Left kidney (tissue), 2 donors: Measurements from ENCODE around the gene UPF2. TPM values are rescaled to one million over a fixed set of nuclear protein-coding genes. Genes with fewer than 3 reads are reported as not detected.
"Not testable (repeated sequence)": the region's sequence is repeated elsewhere in the genome, so short reads cannot be mapped to it uniquely, and the experiment has no call there.

Experiments used
- DNase-seq: peaks from one replicate; pipeline ENCODE4 v3.0.0-alpha.2; 2013
- polyA plus RNA-seq: library from polyadenylated mRNA; unstranded; fragments of 120-200 nt; gene quantifications from one replicate; pipeline ENCODE4 v1.2.1, GENCODE V29; 2013; ENCODE audit not compliant: insufficient read length

UPF2 gene
- polyA plus RNA-seq, 1 donor: 42.8 TPM

GRCh38 chr10:11908991-11909390 lies 133.6 kb downstream of the UPF2 start:
- DNase-seq: no peak

GRCh38 chr10:11908536-11908935 lies 134.1 kb downstream of the UPF2 start:
- DNase-seq: no peak

DNA sequence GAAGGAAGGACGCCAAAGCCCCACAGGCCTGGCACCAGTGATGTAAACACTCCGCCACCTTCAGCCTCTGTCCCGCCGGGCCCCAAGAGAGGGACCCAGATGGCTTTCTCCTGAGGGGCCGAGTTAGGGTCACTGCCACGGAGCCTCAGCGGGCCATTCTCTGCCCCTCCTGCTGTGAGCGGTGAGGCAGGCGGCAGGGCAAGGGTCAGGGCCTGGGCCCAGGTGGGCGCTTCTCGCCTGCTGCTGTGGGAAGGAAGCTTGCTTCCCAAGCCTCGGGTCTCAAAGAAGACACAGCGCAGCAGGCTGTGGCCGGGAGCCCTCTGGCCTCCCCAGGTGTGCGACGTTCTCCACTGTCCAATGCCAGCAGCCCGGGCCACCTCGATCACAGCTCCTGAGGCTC lies 134.7 kb downstream of the UPF2 start:
- no peak for DNase-seq

DNA sequence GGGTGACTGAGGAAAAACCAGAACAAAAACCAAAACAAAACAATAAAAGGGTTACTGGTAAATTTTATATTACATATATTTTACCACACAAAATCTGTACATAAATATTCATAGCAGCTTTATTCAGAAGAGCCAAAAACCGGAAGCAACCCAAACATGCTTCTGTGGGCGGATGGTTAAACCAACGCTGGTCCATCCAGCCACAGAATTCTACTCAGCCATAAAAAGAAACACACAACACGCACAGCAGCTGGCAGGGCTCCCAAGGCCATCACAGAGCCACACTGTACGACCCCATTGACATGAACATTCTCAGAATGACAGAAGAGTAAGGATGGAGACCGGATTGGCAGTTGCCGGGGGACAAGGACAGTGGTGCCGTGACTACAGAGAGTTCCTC lies 135.9 kb downstream of the UPF2 start:
- DNase-seq: no peak

- no peak for DNase-seq
Observed at GRCh38 chr10:11902646-11903045, 140.0 kb downstream of the UPF2 start.

DNA sequence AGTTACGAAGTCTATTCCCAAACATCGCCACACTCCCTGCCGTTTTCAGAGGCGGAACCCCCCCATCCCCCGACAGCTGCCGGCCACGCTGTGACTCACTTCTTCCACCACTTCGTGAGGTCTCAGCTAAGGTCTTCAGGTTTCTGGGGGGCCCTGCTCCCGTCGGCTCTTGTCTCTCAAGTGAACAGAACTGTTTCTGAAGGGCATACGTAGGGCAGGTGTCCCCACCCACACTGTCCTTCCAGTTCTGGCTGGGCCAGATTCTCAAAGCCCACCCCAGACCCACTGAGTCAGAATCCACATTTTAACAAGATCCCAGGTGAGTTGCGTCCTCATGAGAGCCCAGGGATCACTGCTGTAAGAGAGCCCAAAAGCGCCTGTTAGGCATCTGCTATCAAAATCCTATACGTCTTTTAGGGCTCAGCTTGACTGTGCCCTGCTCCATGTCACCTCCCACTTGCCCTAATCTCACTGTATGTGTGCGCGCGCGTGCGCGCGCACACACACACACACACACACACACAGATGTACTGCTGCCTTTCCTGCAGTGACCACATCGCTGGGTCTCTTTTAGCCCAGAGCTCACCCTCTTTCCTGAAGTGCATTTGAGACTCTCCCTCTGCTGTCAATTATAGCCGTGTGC lies 140.7 kb downstream of the UPF2 start:
- DNase-seq: no peak

- no peak for DNase-seq
Observed at GRCh38 chr10:11901454-11901832, 141.2 kb downstream of the UPF2 start.

GRCh38 chr10:11901036-11901301 lies 141.6 kb downstream of the UPF2 start:
- no peak for DNase-seq

DNA sequence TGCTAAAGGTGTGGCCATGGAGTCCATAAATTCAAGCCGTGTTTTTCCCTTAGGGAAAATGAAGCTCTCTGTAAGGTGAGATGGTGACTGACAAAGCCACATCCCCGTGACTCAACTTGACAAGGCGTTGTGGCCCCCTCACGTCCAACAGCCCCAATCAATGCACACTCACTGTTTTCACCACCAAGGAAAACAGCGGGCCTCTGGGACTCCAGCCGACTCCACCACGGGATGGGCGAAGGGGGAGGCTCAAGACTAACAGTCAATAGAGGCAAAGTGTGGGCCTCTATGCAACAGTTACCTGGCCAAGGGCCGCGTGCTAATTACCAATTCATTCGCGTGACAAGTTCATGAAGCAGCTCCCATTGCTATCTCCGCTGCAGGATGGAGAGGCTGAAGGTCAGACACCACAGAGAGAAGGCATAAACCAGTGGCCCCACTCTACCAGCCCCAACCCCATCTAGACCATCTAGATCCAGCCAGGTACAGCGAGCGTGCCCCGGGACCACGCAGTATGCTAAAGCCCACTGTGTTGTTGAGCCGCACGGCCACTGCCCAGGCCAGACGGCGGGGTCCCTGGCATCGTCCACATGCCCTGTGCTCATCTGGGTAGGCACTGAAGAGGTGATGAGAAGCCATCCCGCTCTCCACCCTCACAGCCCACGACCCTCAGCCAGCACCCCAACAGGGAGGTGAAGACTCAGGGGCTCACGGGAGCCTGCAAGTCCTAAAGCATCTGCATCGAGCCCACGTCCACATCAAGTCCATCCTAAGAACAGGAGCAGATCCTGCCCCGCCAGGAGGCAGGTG lies 143.3 kb downstream of the UPF2 start:
- no peak for DNase-seq

DNA sequence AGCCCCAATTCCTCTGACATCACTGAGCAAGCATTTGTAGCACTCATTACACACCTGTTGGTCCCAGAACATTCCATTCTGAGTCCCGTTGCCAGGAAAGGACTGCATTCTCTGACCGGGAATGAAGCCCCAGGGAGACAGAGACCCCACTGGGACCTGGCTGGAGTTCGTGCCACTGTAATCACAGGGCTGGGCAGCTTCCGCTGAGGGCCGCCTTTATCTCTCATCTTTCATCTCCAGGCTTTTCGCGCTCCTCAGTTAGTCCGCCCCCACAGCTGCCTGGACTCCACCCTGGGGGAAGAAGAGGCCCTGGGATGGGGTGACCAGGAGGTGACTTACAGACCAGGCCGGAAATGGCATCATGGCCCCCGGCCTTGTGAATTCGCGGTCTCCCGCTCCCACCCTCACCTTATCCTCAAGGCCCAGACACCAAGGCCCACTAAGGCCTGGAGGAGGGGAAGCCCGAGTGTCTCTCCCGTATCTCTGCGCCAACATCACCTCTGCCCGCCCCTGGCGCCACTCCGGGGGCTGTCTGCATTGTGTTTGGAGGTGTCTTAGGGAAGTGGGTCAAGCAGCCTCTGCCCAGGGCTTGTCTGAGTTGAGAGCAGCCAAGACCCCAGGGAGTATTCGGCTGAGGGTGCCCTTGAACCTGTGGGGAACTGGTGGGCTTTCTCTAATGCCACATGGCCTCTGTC lies 144.1 kb downstream of the UPF2 start:
- DNase-seq: no peak

GRCh38 chr10:11898033-11898371 lies 144.6 kb downstream of the UPF2 start:
- no peak for DNase-seq

GRCh38 chr10:11896549-11897200 lies 145.9 kb downstream of the UPF2 start:
- DNase-seq: no peak

DNA sequence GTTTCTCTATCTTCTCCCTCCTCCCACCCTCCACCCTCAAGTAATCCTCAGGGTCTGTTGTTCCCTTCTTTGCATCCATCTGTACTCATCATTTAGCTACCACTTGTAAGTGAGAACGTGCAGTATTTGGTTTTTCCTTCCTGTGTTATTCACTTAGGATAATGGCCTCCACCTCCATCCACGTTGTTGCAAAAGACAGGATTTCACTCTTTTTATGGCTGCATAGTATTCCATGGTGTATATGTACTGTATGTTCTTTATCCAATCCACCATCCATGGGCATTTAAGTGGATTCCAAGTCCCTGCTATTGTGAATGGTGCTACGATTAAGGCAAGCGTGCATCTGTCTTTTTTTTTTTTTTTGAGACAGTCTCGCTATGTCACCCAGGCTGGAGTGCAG lies 147.0 kb downstream of the UPF2 start:
- no peak for DNase-seq

DNA sequence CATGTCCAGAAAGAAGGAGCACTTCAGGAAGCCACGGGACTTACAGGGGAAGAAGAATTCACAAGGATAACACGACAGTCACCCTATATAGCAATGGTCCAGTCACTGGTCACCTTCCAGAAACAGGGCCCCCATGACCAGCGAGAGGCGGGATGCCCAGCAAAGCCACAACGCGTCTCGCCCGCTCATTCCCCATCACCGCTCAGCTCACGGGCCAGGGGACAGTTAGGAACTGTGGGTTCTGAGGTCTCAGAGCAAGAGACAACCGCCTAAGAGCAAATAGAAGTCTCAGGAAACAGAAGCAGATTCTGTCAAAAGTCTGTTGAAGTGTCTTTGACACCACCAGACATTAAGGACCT lies 147.5 kb downstream of the UPF2 start:
- no peak for DNase-seq

DNA sequence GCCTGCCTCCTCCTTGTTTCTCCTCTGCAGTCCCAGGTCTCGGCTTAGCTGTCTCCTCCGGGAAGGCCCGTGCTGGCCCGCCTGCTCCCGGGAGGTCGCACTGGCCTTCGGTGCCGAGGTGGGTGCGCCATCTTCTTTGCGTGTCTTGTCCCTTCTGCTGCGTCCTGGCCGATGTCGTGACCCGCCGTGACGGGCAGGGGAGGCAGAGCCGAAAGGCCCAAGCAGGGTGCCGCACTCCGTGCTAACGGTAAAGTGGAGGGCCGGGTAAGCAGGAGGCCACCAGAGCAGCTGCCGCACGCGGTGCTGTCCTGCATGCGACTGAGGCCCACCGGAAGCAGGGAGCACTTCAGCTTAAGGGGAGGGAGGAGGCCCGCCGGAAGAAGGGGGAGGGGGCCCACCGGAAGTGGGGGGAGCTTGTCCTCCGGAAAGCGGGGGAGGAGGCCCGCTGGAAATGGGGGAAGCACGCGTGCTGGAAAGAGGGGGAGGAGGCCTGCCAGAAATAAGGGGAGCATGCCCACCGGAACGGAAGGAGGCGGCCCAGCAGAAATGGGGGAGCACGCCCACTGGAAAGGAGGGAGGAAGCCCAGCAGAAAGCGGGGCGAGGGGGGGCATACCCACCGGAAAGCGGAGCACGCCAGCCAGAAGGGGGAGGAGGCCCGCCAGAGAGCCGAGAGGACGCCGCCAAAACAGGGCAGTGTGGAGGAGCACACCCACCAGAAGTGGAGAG lies 148.1 kb downstream of the UPF2 start:
- no peak for DNase-seq

- no peak for DNase-seq
Observed at GRCh38 chr10:11893749-11894278, 148.8 kb downstream of the UPF2 start.

DNA sequence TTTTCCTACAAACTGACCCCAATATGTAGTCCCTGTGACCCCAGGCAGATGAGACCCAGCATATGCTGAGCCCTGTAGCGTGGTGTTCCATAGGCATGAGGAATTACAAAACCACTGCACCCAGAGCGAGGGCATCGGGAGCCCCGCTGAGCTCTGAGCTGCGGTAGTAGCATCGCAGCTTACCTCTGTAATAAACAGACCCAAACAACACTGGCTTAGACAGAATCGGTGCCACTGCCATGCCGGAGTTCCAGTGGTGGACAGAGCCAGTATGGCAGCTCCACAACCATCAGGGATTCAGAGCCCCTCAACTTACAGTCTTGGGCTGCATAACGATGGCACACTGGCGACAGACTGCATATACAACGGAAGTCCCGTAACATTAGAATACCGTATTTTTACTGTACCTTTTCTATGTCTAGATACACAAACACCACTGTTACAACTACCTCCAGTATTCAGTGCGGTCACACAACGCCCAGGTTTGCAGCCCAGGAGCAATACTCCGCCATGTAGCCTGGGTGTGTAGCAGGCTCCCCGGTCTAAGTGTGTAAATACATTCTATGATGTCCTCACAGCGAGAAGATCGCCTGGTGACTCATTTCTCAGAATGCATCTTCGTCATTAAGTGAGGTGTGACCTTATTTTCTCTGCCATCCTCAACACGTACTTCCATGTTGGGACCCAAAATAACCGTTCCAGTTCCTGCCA lies 150.7 kb downstream of the UPF2 start:
- no peak for DNase-seq

GRCh38 chr10:11889263-11889662 lies 153.3 kb downstream of the UPF2 start:
- DNase-seq: not testable (repeated sequence)

DNA sequence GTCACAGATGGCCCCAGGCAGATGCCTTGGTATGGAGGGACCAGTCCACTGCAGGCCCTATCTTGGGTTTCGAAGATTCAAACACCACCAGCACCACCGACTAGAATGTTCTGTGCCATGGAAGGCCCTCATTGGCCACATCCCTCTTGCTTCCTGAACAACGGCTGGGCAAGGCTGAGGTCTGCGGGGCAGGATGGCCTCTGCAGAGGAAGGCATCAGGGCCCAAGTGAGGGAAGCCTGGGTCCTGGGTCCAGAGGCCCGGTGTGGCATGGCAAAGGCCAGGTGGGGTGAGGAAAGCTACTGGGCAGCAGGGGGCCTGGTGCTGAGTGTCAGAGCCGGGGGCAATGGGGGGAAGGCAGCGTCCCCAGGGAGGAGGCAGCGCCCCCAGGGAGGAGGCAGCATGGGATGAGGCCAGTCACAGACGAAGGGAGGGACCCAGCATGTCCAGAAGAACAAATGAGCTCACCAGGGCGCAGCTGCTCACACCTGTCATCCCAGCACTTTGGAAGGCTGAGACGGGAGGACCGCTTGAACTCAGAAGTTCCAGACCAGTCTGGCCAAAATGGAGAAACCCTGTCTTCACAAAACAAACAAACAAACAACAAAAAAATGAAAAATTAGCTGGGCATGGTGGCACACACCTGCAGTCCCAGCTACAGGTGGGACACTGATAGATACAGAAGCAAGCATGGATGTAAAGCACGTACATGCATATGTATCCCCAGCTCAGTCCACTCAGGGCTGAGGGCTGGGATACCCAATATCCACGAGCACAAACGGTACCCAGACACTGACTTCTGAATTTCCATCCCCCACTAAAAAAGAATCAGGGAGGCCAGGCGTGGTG lies 155.0 kb downstream of the UPF2 start:
- DNase-seq: no peak

DNA sequence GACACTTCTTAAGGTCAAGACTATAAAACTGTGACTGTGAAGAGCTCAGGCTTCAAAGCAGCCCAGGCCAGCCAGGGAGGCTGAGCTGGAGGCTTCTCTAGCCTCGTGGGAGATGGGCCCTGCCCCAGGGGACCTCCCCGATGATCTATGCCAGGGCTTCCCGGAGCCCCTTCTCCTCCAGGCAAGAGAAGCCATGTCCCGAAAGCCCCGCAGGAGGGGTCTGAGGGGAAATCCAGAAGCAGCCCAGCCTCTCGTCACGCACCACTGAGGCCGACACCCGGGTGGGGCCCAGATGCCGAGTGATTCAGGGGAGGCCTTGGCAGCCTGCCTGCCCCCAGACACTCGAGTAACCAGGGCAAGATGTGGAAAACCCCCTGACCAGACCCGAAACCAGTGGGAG lies 155.8 kb downstream of the UPF2 start:
- no peak for DNase-seq

GRCh38 chr10:11886138-11886474 lies 156.5 kb downstream of the UPF2 start:
- no peak for DNase-seq
